ENCODE results near the gene ARL2.

Gene ARL2

DNA sequence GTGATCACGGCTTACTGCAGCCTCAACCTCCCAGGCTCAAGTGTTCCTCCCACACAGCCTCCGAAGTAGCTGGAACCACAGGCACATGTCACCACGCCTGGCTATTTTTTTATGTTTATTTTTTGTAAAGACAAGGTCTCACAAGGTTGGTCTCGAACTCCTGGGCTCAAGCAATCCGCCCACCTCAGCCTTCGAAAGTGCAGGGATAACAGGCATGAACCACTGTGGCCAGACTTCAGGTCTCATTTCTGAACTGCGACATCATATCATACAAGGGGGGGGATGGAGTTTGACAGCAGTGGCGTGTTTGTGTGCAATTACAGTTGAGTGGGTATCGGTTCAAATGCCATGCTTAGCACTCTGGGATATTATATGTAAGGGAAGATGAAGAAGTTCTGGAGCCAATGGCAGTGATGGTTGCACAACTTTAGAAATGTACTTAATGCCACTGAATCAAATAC, 37.5 kb downstream of the ARL2 start:
- TF ChIP-seq ARNT (IDR thresholded peaks at IDR 0.05): no peak
- TF ChIP-seq HDGF (IDR thresholded peaks at IDR 0.05; ENCODE audit: borderline replicate concordance): no peak
- TF ChIP-seq, protein P1, sequence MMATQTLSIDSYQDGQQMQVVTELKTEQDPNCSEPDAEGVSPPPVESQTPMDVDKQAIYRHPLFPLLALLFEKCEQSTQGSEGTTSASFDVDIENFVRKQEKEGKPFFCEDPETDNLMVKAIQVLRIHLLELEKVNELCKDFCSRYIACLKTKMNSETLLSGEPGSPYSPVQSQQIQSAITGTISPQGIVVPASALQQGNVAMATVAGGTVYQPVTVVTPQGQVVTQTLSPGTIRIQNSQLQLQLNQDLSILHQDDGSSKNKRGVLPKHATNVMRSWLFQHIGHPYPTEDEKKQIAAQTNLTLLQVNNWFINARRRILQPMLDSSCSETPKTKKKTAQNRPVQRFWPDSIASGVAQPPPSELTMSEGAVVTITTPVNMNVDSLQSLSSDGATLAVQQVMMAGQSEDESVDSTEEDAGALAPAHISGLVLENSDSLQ (IDR thresholded peaks at IDR 0.05): no peak
- no peak for TF ChIP-seq CTBP1 (IDR thresholded peaks at IDR 0.05; ENCODE audit: borderline replicate concordance)
- no peak for TF ChIP-seq FOXA1 (IDR thresholded peaks at IDR 0.05)
- no peak for TF ChIP-seq FOXM1 (IDR thresholded peaks at IDR 0.05; ENCODE audit: borderline replicate concordance)
- no peak for TF ChIP-seq TARDBP (IDR thresholded peaks at IDR 0.05)
- no peak for TF ChIP-seq LEF1 (IDR thresholded peaks at IDR 0.05; ENCODE audit: borderline replicate concordance)
- TF ChIP-seq SP1 (IDR thresholded peaks at IDR 0.05): no peak
- no peak for TF ChIP-seq ZNF384 (IDR thresholded peaks at IDR 0.05)
- TF ChIP-seq NFRKB (IDR thresholded peaks at IDR 0.05): no peak
- no peak for TF ChIP-seq FOXK2 (IDR thresholded peaks at IDR 0.05)
- no peak for TF ChIP-seq ELF4 (IDR thresholded peaks at IDR 0.05)
- no peak for TF ChIP-seq SUZ12 (IDR thresholded peaks at IDR 0.05)
- TF ChIP-seq L3MBTL2 (conservative IDR thresholded peaks at IDR 0.05): no peak
- no peak for TF ChIP-seq BHLHE40 (IDR thresholded peaks at IDR 0.05; ENCODE audit: borderline replicate concordance)
- POLR2A ChIA-PET: interaction anchor here (1.0 kb wide), 1 partner anchor 36 kb away, joined by 3 read pairs; no protein-coding TSS in a partner anchor

DNA sequence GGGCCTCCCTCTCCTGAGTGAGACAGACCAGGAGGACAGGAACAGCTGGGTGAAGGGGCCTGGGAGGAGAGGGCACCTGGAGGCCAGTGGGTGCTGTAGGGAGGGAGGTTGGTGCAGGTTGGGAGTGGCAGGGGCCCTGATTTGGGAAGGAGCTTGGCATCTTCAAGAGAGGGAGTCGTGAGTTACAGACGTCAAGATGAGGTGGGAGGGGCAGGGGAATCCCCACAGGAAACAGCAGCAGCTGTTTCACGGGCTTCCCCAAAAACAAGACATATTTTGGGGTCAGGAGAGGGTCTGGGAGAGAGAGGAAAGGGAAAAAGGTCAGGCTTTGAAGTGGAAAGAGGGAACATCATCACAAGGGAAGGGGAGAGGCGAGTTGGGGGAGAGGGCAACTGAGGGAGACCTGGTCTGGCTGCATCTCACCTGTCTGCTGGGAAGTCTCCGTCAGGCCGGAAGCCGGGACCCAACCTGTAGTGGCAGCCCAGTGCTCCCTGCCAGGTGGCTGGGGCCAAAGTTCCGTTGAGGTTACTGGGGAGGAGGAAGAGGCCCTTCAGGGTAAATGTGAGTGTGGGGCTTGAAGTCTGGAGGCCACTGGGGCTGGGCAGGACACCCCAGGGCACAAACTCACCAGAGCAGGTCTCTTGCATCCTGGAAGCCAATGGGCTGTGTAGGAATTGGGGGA, 40.0 kb downstream of the ARL2 start:
- no peak for DNase-seq (ENCODE audit: extremely low spot score)
- POLR2A ChIA-PET: no interaction called here
- CTCF ChIA-PET: no interaction called here
- TF ChIP-seq HDGF (IDR thresholded peaks at IDR 0.05; ENCODE audit: borderline replicate concordance): no peak
- TF ChIP-seq BHLHE40 (IDR thresholded peaks at IDR 0.05; ENCODE audit: borderline replicate concordance): no peak
- TF ChIP-seq NFRKB (IDR thresholded peaks at IDR 0.05): no peak
- no peak for TF ChIP-seq ELF4 (IDR thresholded peaks at IDR 0.05)
- no peak for TF ChIP-seq FOXM1 (IDR thresholded peaks at IDR 0.05; ENCODE audit: borderline replicate concordance)
- TF ChIP-seq, protein P1 (IDR thresholded peaks at IDR 0.05): no peak
- TF ChIP-seq LEF1 (IDR thresholded peaks at IDR 0.05; ENCODE audit: borderline replicate concordance): no peak
- no peak for TF ChIP-seq SP1 (IDR thresholded peaks at IDR 0.05)
- no peak for TF ChIP-seq CTBP1 (IDR thresholded peaks at IDR 0.05; ENCODE audit: borderline replicate concordance)
- TF ChIP-seq FOXK2 (IDR thresholded peaks at IDR 0.05): no peak

More for the DNA sequence above, 37.5 kb downstream of the ARL2 start:
- DNase-seq (ENCODE audit: extremely low spot score): no peak
- CTCF ChIA-PET: interaction anchor here (0.6 kb wide), 2 partner anchors 79 to 199 kb away, joined by 3 to 7 read pairs; no protein-coding TSS in a partner anchor

- ChIA-PET POLR2A (no interaction called here), CTCF (interaction anchor here (0.6 kb wide), 1 partner anchor 211 kb away, joined by 3 read pairs; the partner anchor contains the start of gene CDC42BPG)
- TF ChIP-seq FOXA1 (IDR thresholded peaks at IDR 0.05): no peak
- TF ChIP-seq TARDBP (IDR thresholded peaks at IDR 0.05): no peak
- no peak for TF ChIP-seq NFRKB (IDR thresholded peaks at IDR 0.05)
- TF ChIP-seq, protein P1 (IDR thresholded peaks at IDR 0.05): no peak
- no peak for TF ChIP-seq FOXK2 (IDR thresholded peaks at IDR 0.05)
- no peak for DNase-seq (ENCODE audit: extremely low spot score)
Measured at GRCh38 chr11:65055538-65055937, 41.6 kb downstream of the ARL2 start.

DNA sequence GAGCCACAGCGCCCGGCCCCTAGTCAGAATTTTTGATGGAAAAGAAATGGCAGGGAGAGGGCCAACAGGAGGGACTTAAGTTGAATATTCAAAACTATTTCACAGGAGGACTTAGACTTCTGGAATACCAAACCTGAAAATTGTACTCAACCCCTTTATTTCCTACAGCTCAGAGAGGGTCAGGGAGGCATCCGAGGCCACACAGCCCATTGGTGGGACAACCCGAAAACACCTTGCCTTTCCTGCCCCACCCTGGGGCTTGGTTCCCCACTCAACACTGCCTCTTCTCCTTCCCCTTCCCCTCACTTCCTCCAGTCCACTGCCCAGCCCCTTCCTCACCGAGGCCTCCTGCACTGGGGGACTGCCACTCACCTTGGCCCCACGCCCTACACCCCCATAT, 43.0 kb downstream of the ARL2 start:
- no peak for DNase-seq (ENCODE audit: extremely low spot score)
- ChIA-PET POLR2A (no interaction called here), CTCF (interaction anchor here (0.6 kb wide), 1 partner anchor 18 kb away, joined by 3 read pairs; no protein-coding TSS in a partner anchor)
- no peak for TF ChIP-seq BHLHE40 (IDR thresholded peaks at IDR 0.05; ENCODE audit: borderline replicate concordance)
- TF ChIP-seq FOXK2 (IDR thresholded peaks at IDR 0.05): no peak
- TF ChIP-seq FOXM1 (IDR thresholded peaks at IDR 0.05; ENCODE audit: borderline replicate concordance): no peak
- TF ChIP-seq NFRKB (IDR thresholded peaks at IDR 0.05): no peak
- TF ChIP-seq SUZ12 (IDR thresholded peaks at IDR 0.05): no peak

DNA sequence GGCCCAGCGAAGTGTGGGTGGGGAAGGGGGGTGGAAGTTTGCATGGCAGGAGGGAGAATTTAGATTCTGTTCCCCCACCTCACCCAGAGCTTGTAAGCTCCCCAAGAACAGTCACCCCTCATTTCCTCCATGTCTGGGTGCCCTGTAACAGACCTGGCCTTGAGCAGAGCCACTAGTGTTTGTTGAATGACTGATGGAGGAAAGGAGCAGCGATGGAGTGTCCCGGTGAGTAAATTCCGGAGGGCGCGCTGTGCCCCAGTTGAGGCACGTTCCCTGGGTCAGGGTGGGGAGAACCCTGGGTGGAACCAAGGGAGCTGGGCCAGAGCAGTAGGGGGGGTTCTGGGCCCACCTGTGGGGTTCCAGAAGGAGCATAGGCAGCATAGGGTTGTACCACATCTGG, 43.6 kb downstream of the ARL2 start:
- POLR2A ChIA-PET: interaction anchor here (2.0 kb wide), 1 partner anchor 16 kb away, joined by 10 read pairs; the partner anchor contains the start of gene SAC3D1
- TF ChIP-seq TARDBP (IDR thresholded peaks at IDR 0.05) (no peak), FOXM1 (IDR thresholded peaks at IDR 0.05; ENCODE audit: borderline replicate concordance) (no peak), NFRKB (IDR thresholded peaks at IDR 0.05) (no peak), SP1 (IDR thresholded peaks at IDR 0.05) (no peak), HDGF (IDR thresholded peaks at IDR 0.05; ENCODE audit: borderline replicate concordance) (no peak), ZNF384 (IDR thresholded peaks at IDR 0.05) (no peak), L3MBTL2 (conservative IDR thresholded peaks at IDR 0.05) (no peak), ARNT (IDR thresholded peaks at IDR 0.05) (no peak), CTBP1 (IDR thresholded peaks at IDR 0.05; ENCODE audit: borderline replicate concordance) (no peak), BHLHE40 (IDR thresholded peaks at IDR 0.05; ENCODE audit: borderline replicate concordance) (no peak), FOXK2 (IDR thresholded peaks at IDR 0.05) (no peak)
- no peak for DNase-seq (ENCODE audit: extremely low spot score)
- CTCF ChIA-PET: no interaction called here

DNA sequence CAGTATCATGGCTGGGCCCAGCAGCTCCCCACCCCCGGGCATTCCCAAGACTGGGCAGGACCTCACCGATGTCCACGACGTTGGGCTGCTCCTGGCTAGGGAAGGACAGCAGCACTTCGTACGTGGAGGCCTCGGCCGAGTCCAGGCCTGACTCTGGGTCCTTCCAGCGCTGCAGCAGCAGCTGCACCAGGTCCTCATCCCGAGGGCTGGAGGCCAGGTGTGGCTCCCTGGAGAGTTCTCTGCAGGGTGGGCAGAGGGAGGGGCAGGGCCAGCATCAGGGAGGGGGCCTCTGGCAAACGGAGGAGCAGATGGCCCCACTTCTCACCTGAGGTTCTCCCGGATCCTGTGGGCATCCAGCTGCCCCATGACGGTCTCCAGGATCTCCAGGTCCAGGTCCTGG, 44.1 kb downstream of the ARL2 start:
- ChIA-PET POLR2A (interaction anchor here (2.0 kb wide), 1 partner anchor 17 kb away, joined by 10 read pairs; the partner anchor contains the start of gene SAC3D1), CTCF (no interaction called here)
- TF ChIP-seq L3MBTL2 (conservative IDR thresholded peaks at IDR 0.05) (no peak), HDGF (IDR thresholded peaks at IDR 0.05; ENCODE audit: borderline replicate concordance) (no peak), NFRKB (IDR thresholded peaks at IDR 0.05) (no peak), CTBP1 (IDR thresholded peaks at IDR 0.05; ENCODE audit: borderline replicate concordance) (no peak), LEF1 (IDR thresholded peaks at IDR 0.05; ENCODE audit: borderline replicate concordance) (no peak), FOXK2 (IDR thresholded peaks at IDR 0.05) (no peak), ZNF384 (IDR thresholded peaks at IDR 0.05) (no peak), SUZ12 (IDR thresholded peaks at IDR 0.05) (no peak), FOXA1 (IDR thresholded peaks at IDR 0.05) (no peak), BHLHE40 (IDR thresholded peaks at IDR 0.05; ENCODE audit: borderline replicate concordance) (no peak), TARDBP (IDR thresholded peaks at IDR 0.05) (no peak), FOXM1 (IDR thresholded peaks at IDR 0.05; ENCODE audit: borderline replicate concordance) (no peak), ELF4 (IDR thresholded peaks at IDR 0.05) (no peak), ARNT (IDR thresholded peaks at IDR 0.05) (no peak), SP1 (IDR thresholded peaks at IDR 0.05) (no peak)
- TF ChIP-seq, protein P1 (IDR thresholded peaks at IDR 0.05): no peak
- no peak for DNase-seq (ENCODE audit: extremely low spot score)
